Measurements from ENCODE around the gene ZBED6. TPM values are rescaled to one million over a fixed set of nuclear protein-coding genes. Genes with fewer than 3 reads are reported as not detected.
A peak's percentile ranks its signal among the peaks of the same experiment; 100 is the strongest.

The ZBED6 gene
- total and polyA plus RNA-seq, 2 donors (not counting 3 experiments of a cell fraction or from before 2014, with no cell fraction given): 6.4 to 38.9 TPM

- TF ChIP-seq POLR2A (IDR thresholded peaks at IDR 0.05; ENCODE audit: low read depth, low read length): no peak
- no peak for TF ChIP-seq JUN (IDR thresholded peaks at IDR 0.05; ENCODE audit: borderline replicate concordance, insufficient read depth, insufficient read length, low read depth)
- no peak for TF ChIP-seq MYC (IDR thresholded peaks at IDR 0.05; ENCODE audit: low read depth, low read length)
- POLR2A ChIA-PET: no interaction called here
- Histone ChIP-seq H3K4me3 (replicated peaks in 1 of 3; ENCODE audit: insufficient read depth in 1 of 3, low read depth in 1 of 3, low read length in 3 of 3) (no peak overlapping the region), H3K36me3 (ENCODE audit: control insufficient read depth in 2 of 2, extremely low read depth in 1 of 2, insufficient read depth in 2 of 2, low read length in 2 of 2) (peaks cover 20 to 26% of the 10 kb centered on the region in 2 experiments), H3K4me1 (ENCODE audit: control insufficient read depth, extremely low read depth, insufficient read depth, low read length) (peaks cover 18% of the 10 kb centered on the region), H3K27ac (ENCODE audit: insufficient read depth, low read depth, low read length) (no peak overlapping the region), H4K20me1 (replicated peaks; ENCODE audit: control insufficient read depth, extremely low read depth, insufficient read depth, low read length) (no peaks in the 10 kb centered on the region), H3K9ac (replicated peaks; ENCODE audit: extremely low read depth, insufficient read depth, low read length) (no peak overlapping the region), H2AFZ (ENCODE audit: low read depth, low read length) (no peak overlapping the region), H3K4me2 (ENCODE audit: insufficient read depth, low read length) (no peak overlapping the region), H3K9me3 (replicated peaks; ENCODE audit: control insufficient read depth, insufficient read depth, low read length) (no peaks in the 10 kb centered on the region), H3K79me2 (ENCODE audit: control insufficient read depth, insufficient read depth, low read length) (peaks cover 36% of the 10 kb centered on the region), H3K9me1 (replicated peaks; ENCODE audit: control insufficient read depth, extremely low read depth, insufficient read depth, low read length) (no peaks in the 10 kb centered on the region), H3K27me3 (ENCODE audit: control insufficient read depth in 2 of 2, insufficient read depth in 2 of 2, low read length in 2 of 2) (no peaks in the 10 kb centered on the region)
- DNase-seq (ENCODE audit: low read depth, low spot score) (no peak), FAIRE-seq (no peak)
- CTCF ChIA-PET: no interaction called here
- dilution Hi-C loops (cut with MboI; ENCODE audit: extremely low pct_ligation_motif_present, low sequenced_read_pairs) (no loop called here), intact Hi-C loops (cut with micrococcal nuclease) (no loop called here)
- BruUV-seq (replicated peaks): no TSS peak
Observed at GRCh38 chr1:203826175-203826574, 30.8 kb downstream of the ZBED6 start.

GRCh38 chr1:203828002-203828401, 32.6 kb downstream of the ZBED6 start:
- no peaks in the 10 kb centered on the region for H3K9me1 ChIP-seq (replicated peaks; ENCODE audit: control insufficient read depth, extremely low read depth, insufficient read depth, low read length)
- FAIRE-seq (no peak), DNase-seq (ENCODE audit: low read depth, low spot score) (peak; percentile 66)
- no peak overlapping the region for H3K27ac ChIP-seq (ENCODE audit: insufficient read depth, low read depth, low read length)
- no peak for TF ChIP-seq EZH2 (IDR thresholded peaks at IDR 0.05; ENCODE audit: borderline replicate concordance, low read depth, low read length, severe bottlenecking)
- TF ChIP-seq MAX (IDR thresholded peaks at IDR 0.05; ENCODE audit: insufficient read depth, insufficient read length): no peak
- no peak for TF ChIP-seq POLR2AphosphoS5 (IDR thresholded peaks at IDR 0.05; ENCODE audit: insufficient read depth, low read depth, low read length)
- TF ChIP-seq POLR2A (IDR thresholded peaks at IDR 0.05; ENCODE audit: low read depth, low read length): no peak
- no peak for TF ChIP-seq MYC (IDR thresholded peaks at IDR 0.05; ENCODE audit: low read depth, low read length)
- TF ChIP-seq JUN (IDR thresholded peaks at IDR 0.05; ENCODE audit: borderline replicate concordance, insufficient read depth, insufficient read length, low read depth): no peak
- no peak for TF ChIP-seq CTCF (IDR thresholded peaks at IDR 0.05; ENCODE audit: extremely low read depth in 1 of 2, insufficient read depth in 1 of 2, low read depth in 1 of 2, low read length in 2 of 2)
- TF ChIP-seq GATA2 (IDR thresholded peaks at IDR 0.05; ENCODE audit: insufficient read depth, insufficient read length, low read depth, low read length): no peak
- TF ChIP-seq FOS (IDR thresholded peaks at IDR 0.05; ENCODE audit: borderline replicate concordance, insufficient read depth, low read length): no peak
- no peaks in the 10 kb centered on the region for H4K20me1 ChIP-seq (replicated peaks; ENCODE audit: control insufficient read depth, extremely low read depth, insufficient read depth, low read length)
- H3K27me3 ChIP-seq (ENCODE audit: control insufficient read depth in 2 of 2, insufficient read depth in 2 of 2, low read length in 2 of 2): no peaks in the 10 kb centered on the region
- BruUV-seq (replicated peaks): no TSS peak
- peak overlapping the region; percentile 17 for H3K4me2 ChIP-seq (ENCODE audit: insufficient read depth, low read length)
- ChIA-PET POLR2A (no interaction called here), CTCF (no interaction called here)
- H2AFZ ChIP-seq (ENCODE audit: low read depth, low read length): no peak overlapping the region
- intact Hi-C loops (cut with micrococcal nuclease): no loop called here
- H3K9ac ChIP-seq (replicated peaks; ENCODE audit: extremely low read depth, insufficient read depth, low read length): no peak overlapping the region
- H3K36me3 ChIP-seq (ENCODE audit: control insufficient read depth in 2 of 2, extremely low read depth in 1 of 2, insufficient read depth in 2 of 2, low read length in 2 of 2): peaks cover 15 to 21% of the 10 kb centered on the region in 2 experiments
- H3K79me2 ChIP-seq (ENCODE audit: control insufficient read depth, insufficient read depth, low read length): peaks cover 25% of the 10 kb centered on the region
- H3K4me3 ChIP-seq (replicated peaks in 1 of 3; ENCODE audit: insufficient read depth in 1 of 3, low read depth in 1 of 3, low read length in 3 of 3): no peak overlapping the region
- dilution Hi-C loops (cut with MboI; ENCODE audit: extremely low pct_ligation_motif_present, low sequenced_read_pairs): no loop called here
- H3K4me1 ChIP-seq (ENCODE audit: control insufficient read depth, extremely low read depth, insufficient read depth, low read length): peaks cover 18% of the 10 kb centered on the region
- no peaks in the 10 kb centered on the region for H3K9me3 ChIP-seq (replicated peaks; ENCODE audit: control insufficient read depth, insufficient read depth, low read length)
